Daoy (cell line): ENCODE measurements around the gene SLC25A26. TPM values are rescaled to one million over a fixed set of nuclear protein-coding genes. Genes with fewer than 3 reads are reported as not detected.
"Not testable (repeated sequence)": the region's sequence is repeated elsewhere in the genome, so short reads cannot be mapped to it uniquely, and the experiment has no call there.

Experiments
- DNase-seq: peaks from one replicate; pipeline ENCODE4 v3.0.0-alpha.2; 2015; ENCODE audit warnings: low read depth
- total RNA-seq: library from RNA; depleted of rRNA; stranded (reverse); fragments of >200 nt; shearing (Covaris generic); gene quantifications from 2 replicates; pipeline ENCODE4 v1.2.3, GENCODE V29; 2014

The SLC25A26 gene
- total RNA-seq, 1 experiment from 2014 or later: 15.4 TPM

DNA sequence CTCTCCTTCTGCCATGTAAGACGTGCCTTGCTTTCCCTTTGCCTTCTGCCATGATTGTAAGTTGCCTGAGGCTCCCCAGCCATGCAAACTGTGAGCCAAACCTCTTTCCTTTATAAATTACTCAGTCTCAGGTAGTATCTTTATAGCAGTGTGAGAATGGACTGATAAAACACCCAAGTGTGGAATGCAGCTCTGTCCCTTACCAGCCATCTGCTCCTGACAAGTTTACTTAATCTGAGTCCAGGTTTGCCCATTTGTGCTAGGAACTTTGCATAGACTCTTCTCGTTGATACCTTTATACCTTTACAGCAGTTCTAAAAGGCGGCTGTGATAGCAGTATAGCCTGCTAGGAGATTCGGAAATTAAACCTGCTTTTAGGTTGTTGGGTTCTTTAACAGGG lies 48.1 kb downstream of the SLC25A26 start:
- DNase-seq: no peak

GRCh38 chr3:66269411-66269810 lies 48.6 kb downstream of the SLC25A26 start:
- no peak for DNase-seq

DNA sequence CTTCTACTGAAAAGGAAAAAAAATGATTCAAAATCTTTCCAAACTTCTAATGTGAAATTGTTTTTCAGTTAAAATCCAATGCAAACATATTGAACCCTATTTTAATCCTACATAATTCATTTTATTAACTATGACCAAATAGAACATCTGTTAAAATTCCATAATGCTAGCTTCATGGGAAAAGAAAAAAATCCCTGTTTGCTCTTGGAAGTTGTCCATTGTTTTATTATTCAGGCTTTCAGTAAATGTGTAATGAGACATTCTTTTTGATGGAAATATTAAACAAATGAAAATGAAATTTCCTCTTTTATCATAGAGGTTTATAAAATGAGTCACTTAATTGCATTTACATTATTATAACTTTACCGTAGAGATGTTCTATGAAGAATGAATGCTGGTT lies 49.5 kb downstream of the SLC25A26 start:
- no peak for DNase-seq

GRCh38 chr3:66270701-66271100 lies 49.9 kb downstream of the SLC25A26 start:
- DNase-seq: no peak

DNA sequence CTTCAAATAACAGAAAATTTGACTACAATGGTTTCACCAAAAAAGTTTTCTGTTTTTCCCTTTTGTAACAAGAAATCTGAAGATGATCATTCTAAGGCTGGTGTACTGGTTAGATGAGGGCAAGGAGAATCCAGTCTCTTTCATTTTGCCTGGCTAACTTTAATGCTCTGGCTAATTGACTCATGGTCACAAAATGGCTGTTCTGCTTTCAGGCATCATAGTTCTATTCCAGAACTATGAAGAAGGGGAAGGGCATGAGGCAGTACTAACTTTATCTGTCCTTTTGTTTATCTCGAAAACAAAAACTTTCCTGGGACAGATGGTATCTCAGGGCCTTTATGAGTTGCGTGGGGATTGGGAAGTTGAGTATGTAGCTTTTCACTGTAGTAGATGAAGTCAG lies 50.4 kb downstream of the SLC25A26 start:
- no peak for DNase-seq

- no peak for DNase-seq
Measured at GRCh38 chr3:66272016-66272415, 51.2 kb downstream of the SLC25A26 start.

DNA sequence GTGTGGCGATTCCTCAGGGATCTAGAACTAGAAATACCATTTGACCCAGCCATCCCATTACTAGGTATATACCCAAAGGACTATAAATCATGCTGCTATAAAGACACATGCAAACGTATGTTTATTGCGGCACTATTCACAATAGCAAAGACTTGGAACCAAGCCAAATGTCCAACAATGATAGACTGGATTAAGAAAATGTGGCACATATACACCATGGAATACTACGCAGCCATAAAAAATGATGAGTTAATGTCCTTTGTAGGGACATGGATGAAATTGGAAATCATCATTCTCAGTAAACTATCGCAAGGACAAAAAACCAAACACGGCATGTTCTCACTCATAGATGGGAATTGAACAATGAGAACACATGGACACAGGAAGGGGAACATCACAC lies 54.0 kb downstream of the SLC25A26 start:
- not testable (repeated sequence) for DNase-seq

GRCh38 chr3:66276705-66277274 lies 56.0 kb downstream of the SLC25A26 start:
- peak; percentile 46 for DNase-seq

- no peak for DNase-seq
Measured at GRCh38 chr3:66279168-66279567, 58.4 kb downstream of the SLC25A26 start.

- DNase-seq: no peak
Measured at GRCh38 chr3:66280304-66280703, 59.5 kb downstream of the SLC25A26 start.

- not testable (repeated sequence) for DNase-seq
Measured at GRCh38 chr3:66291922-66292321, 71.1 kb downstream of the SLC25A26 start.

DNA sequence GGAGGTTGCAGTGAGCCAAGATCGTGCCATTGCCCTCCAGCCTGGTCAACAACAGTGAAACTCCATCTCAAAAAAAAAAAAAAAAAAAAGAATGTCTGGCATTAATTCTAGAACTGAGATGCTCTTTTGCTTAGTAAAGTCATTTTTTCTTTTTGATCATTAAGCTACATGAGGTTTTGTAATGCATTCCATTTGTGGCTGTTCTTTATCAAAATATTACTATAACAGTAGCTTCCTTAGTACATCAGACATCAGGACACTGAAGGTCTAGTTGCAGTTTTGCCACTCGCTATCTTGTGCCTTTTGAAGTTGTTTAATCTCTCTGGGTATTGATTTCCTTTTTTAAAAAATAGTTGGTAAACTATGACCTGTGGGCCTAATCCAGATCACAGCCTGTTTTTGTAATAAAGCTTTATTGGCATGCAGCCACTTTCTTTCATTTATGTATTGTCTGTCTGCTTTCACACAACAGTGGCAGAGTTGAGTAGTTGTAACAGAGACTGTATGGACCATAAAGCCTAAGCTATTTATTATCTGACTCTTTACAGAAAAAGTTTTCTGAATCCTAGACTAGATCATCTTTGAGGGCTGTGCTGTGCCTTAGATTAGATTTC lies 76.6 kb downstream of the SLC25A26 start:
- DNase-seq: no peak

DNA sequence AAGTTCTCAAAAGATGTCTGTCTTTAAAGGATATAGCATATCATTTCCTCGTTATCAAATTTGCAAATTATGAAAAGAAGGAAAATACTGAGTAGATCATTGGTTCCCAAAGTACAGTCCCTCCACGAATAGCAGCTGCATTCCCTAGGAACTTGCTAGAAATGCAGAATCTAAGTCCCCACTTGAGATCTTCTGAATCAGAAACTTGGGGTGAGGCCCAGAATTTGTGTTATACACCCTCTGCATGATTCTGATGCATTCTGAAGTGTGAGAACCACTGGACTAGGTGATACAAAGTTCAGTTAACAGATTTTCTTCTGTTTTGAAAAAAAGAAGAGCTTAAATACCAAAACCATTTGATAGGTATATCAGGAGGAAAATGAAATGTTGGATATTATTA lies 77.1 kb downstream of the SLC25A26 start:
- DNase-seq: peak; percentile 1

GRCh38 chr3:66298591-66298990 lies 77.8 kb downstream of the SLC25A26 start:
- no peak for DNase-seq

DNA sequence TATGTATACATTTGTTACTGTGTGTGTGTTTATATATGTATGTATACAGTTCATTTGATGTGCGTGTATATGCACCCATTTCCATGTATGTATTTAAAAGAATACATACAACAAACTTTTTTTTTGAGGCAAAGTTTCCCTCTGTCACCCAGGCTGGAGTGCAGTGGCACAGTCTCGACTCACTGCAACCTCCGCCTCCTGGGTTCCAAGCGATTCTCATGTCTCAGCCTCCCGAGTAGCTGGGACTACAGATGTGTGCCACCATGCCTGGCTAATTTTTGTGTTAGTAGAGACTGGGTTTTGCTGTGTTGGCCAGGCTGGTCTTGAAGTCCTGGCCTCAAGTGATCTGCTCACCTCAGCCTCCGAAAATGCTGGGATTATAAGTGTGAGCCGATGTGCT lies 78.3 kb downstream of the SLC25A26 start:
- not testable (repeated sequence) for DNase-seq

DNA sequence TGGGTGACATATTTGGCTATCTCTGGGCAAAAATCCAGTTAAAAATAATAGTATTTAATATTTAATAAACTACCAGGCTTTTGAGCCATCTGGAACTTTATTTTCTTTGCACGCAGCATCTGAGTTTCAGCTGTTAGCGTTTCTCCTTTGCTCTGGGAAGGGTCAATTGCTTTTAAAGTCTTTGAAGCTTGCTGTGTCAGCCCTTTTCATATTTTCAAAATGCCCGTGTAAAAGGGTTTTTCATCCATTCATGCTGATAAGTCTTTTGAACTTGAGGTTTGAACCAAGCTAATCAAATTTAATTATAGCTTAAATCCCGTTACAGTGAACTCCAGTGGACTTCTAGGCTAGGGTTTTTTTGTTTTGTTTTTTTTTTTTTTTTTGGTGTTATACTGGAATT lies 79.1 kb downstream of the SLC25A26 start:
- no peak for DNase-seq

DNA sequence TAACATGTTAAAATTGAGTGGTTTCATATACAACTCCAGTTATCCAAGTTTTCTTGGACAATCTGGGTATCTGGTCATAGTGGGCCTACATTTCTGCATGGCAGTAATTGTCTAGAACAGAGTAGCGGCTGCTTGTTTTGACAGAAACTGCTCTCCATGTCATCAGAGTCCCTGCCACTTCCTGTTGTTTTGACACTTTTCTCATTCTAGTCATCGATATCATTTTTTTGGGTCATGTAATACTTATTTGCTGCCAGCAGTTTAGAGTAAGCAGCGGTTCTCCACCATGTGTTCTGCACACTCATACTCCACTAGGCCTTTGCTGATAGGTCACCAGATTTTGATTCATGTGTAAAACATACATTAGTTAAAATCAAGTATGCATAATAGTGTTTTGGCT lies 81.5 kb downstream of the SLC25A26 start:
- no peak for DNase-seq

DNA sequence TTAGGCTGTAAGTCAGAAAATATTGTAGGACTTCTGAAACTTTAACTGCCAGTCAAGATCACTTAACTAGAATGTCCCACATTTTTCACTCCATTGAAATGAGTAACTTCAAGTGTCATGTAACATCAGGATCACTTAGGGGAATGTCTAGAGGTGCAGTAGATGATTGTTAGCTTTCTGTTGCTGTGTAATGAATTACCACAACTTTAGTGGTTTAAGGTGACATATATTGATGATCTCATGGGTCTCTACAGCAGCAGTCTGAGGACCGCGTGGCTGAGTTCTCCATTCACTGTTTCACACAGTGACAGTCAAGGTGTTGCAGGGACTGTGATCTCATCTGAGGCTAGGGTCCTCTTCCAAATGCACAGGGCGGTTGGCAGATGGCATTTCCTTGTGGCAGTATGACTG lies 82.7 kb downstream of the SLC25A26 start:
- no peak for DNase-seq

DNA sequence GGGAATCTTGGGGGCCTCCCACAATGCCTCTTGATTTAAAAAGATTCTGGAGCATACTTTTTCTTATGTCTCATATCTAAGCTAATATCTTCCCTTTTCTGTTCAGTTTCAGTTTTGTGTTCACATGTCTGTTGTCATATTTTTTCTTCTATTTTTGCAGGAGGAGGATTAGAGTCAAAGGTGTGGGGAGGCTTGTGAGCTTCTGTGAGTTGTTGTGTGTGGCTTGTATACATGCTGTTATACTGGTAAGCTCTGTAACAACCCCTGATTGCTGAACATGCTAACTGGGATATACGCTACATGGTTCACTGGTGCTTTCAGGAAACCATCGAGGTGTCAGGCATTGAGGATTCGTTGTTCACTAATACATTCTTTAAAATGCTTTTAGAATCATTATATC lies 83.5 kb downstream of the SLC25A26 start:
- DNase-seq: no peak

GRCh38 chr3:66306086-66306485 lies 85.3 kb downstream of the SLC25A26 start:
- not testable (repeated sequence) for DNase-seq

- DNase-seq: not testable (repeated sequence)
Measured at GRCh38 chr3:66306991-66307390, 86.2 kb downstream of the SLC25A26 start.

DNA sequence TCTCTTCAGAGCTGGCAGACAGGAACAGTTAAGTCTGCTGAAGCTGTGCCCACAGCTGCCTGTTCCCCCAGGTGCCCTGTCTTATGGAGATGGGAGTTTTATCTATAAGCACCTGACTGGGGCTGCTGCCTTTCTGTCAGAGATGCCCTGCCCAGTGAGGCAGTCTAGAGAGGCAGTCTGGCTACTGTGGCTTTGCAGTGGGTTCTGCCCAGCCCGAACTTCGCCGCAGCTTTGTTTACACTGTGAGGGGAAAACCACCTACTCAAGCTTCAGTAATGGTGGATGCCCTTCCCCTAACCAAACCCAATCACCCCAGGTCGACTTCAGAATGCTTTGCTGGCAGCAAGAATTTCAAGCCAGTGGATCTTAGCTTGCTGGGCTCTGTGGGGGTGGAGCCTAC lies 91.2 kb downstream of the SLC25A26 start:
- DNase-seq: no peak

GRCh38 chr3:66314455-66314854 lies 93.7 kb downstream of the SLC25A26 start:
- no peak for DNase-seq
